Thoracic aorta (tissue), 2 donors: ENCODE data around the gene PTPRN2. TPM values are rescaled to one million over a fixed set of nuclear protein-coding genes. Genes with fewer than 3 reads are reported as not detected.

Experiments
- ATAC-seq: fragments of 150-250 bp; one replicate; pipeline ENCODE4 v1.8.0; 2017; ENCODE audit warnings: low read depth; ENCODE audit not compliant: insufficient number of reproducible peaks, low FRiP score
- DNase-seq: peaks from one replicate; pipeline ENCODE4 v3.0.0-alpha.2; 2020; ENCODE audit warnings: low spot score
- H3K27ac ChIP-seq, 2 donors: fragments of 200-600 bp; sonication (generic); 1 replicate in 1 of 2; 2 replicates in 1 of 2; pipeline ENCODE4 v1.5.1; 2016; ENCODE audit warnings: mild to moderate bottlenecking in 2 of 2, moderate library complexity in 2 of 2
- H3K27me3 ChIP-seq: fragments of 200-600 bp; sonication (generic); replicated peaks from 2 replicates; pipeline ENCODE4 v1.6.0; 2016; ENCODE audit warnings: mild to moderate bottlenecking; ENCODE audit not compliant: insufficient read depth
- H3K36me3 ChIP-seq: fragments of 200-600 bp; sonication (generic); one replicate; pipeline ENCODE4 v1.5.1; 2016
- H3K4me1 ChIP-seq, 2 donors: fragments of 200-600 bp; sonication (generic); 1 replicate in 1 of 2; 2 replicates in 1 of 2; pipeline versions ENCODE4 v1.5.1 to v1.6.0; 2016; ENCODE audit warnings: low read depth in 2 of 2, mild to moderate bottlenecking in 1 of 2; ENCODE audit not compliant: control insufficient read depth in 1 of 2
- H3K4me3 ChIP-seq: fragments of 200-600 bp; sonication (generic); 2 replicates; pipeline ENCODE4 v1.5.1; 2016; ENCODE audit warnings: mild to moderate bottlenecking
- H3K9me3 ChIP-seq: fragments of 200-600 bp; sonication (generic); 2 replicates; pipeline ENCODE4 v1.5.1; 2016
- total RNA-seq, 2 donors: library from RNA; depleted of rRNA; stranded (reverse); fragments of >200 nt; gene quantifications; one replicate each; pipeline versions ENCODE4 v1.1.0 to v1.2.3, GENCODE V29; 2016
- TF ChIP-seq, protein P1 (sequence below): fragments of 200-600 bp; sonication (generic); IDR thresholded peaks from one replicate; pipeline ENCODE4 v1.5.1; 2019; ENCODE audit warnings: antibody characterized with exemption

The PTPRN2 gene
- total RNA-seq, 2 donors from 2014 or later = 2.2 to 3.1 TPM

GRCh38 chr7:157871681-157872080, 715.9 kb downstream of the PTPRN2 start:
- Histone ChIP-seq H3K9me3 (no peaks in the 10 kb centered on the region), H3K27me3 (no peaks in the 10 kb centered on the region), H3K27ac (no peak overlapping the region), H3K4me1 (no peaks in the 10 kb centered on the region), H3K4me3 (no peak overlapping the region), H3K36me3 (no peaks in the 10 kb centered on the region)
- no peak for ATAC-seq
- TF ChIP-seq, protein P1, sequence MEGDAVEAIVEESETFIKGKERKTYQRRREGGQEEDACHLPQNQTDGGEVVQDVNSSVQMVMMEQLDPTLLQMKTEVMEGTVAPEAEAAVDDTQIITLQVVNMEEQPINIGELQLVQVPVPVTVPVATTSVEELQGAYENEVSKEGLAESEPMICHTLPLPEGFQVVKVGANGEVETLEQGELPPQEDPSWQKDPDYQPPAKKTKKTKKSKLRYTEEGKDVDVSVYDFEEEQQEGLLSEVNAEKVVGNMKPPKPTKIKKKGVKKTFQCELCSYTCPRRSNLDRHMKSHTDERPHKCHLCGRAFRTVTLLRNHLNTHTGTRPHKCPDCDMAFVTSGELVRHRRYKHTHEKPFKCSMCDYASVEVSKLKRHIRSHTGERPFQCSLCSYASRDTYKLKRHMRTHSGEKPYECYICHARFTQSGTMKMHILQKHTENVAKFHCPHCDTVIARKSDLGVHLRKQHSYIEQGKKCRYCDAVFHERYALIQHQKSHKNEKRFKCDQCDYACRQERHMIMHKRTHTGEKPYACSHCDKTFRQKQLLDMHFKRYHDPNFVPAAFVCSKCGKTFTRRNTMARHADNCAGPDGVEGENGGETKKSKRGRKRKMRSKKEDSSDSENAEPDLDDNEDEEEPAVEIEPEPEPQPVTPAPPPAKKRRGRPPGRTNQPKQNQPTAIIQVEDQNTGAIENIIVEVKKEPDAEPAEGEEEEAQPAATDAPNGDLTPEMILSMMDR = no peak
- DNase-seq = no peak

DNA sequence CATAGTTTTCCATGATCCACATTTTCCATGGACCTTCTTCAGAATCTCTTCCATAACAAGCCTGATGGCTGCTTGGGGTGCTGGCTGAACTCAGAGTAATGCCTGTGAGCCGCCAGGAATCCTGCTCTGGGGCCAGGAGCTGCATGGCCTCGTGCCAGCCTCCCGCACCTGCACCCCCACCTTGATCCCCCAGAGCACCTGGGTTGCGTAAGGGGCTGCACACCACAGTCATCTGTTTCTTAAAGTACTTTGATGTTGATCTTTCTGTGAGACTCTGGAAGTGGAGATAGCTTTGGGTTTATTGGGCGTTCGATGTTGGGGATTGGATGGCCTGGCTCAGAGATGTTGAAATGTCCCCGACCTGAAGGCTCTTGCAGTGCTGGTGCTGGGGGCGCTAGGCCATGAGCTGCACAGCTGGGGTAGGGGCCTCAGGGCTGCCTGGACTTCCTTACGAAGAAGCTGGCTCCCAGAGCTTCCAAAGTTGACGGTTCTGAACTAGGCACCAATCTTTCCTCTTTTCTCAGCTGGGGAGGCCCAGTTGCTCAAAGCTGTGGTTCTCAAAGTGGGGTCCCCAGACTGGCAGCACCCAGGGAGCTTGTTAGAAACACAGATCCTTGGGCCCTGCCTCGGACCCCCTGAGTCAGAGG, 716.9 kb downstream of the PTPRN2 start:
- no peaks in the 10 kb centered on the region for H3K27me3 ChIP-seq
- H3K36me3 ChIP-seq = no peaks in the 10 kb centered on the region
- TF ChIP-seq, protein P1 = no peak
- H3K4me1 ChIP-seq = no peaks in the 10 kb centered on the region
- no peak overlapping the region for H3K27ac ChIP-seq
- DNase-seq = no peak
- H3K9me3 ChIP-seq = no peaks in the 10 kb centered on the region
- no peak for ATAC-seq
- no peak overlapping the region for H3K4me3 ChIP-seq

DNA sequence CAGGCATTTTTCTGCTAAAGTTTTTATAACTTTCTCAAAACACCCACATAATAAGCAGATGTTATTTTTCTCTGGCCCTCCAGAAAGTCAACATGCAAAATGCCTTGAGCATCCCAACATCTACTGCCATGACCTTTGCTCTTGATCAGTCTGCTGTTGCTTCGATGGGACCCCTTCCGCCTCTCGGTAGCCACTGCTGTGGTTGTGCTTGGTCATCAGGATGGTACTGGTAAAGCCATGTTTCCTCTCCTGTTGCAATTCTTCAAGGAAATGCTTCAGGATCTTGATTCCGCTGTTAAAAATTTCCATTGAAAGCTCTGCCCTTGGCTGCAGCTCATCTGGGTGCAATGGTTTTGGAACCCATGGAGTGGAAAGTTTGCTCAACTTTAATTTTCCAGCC, 717.8 kb downstream of the PTPRN2 start:
- DNase-seq (no peak), ATAC-seq (no peak)
- Histone ChIP-seq H3K27ac (no peak overlapping the region), H3K4me1 (no peaks in the 10 kb centered on the region), H3K36me3 (no peaks in the 10 kb centered on the region), H3K27me3 (no peaks in the 10 kb centered on the region), H3K9me3 (no peaks in the 10 kb centered on the region), H3K4me3 (no peak overlapping the region)
- TF ChIP-seq, protein P1 = no peak

GRCh38 chr7:157867685-157868305, 719.8 kb downstream of the PTPRN2 start:
- no peak overlapping the region for H3K4me3 ChIP-seq
- ATAC-seq (no peak), DNase-seq (no peak)
- no peaks in the 10 kb centered on the region for H3K4me1 ChIP-seq
- H3K27me3 ChIP-seq = no peaks in the 10 kb centered on the region
- H3K9me3 ChIP-seq = no peaks in the 10 kb centered on the region
- H3K36me3 ChIP-seq = no peaks in the 10 kb centered on the region
- no peak overlapping the region for H3K27ac ChIP-seq
- TF ChIP-seq, protein P1 = no peak

DNA sequence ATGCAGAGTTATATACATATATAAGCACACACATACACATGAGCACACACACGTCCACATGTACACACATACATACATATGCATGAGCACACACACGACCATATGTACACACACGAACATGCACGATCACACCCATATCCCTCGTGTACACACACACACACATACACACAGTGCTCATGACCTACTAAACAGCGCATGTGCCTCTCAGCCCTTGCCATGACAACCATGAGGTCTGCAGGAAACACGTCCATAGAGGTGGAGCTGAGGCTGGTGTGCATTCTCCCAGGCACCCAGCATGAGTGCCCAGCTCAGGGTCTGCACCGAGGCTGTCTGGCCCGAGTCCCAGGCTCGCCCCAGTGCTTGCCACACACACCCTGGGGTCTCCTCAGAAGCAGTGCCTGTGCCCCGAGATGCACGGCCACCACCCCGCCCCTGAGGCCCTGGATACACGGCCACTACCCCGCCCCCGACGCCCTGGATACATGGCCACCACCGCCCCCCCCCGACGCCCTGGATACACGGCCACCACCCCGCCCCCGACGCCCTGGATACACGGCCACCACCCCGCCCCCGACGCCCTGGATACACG, 721.2 kb downstream of the PTPRN2 start:
- ATAC-seq = no peak
- no peaks in the 10 kb centered on the region for H3K36me3 ChIP-seq
- DNase-seq = no peak
- no peak overlapping the region for H3K4me3 ChIP-seq
- TF ChIP-seq, protein P1 = no peak
- H3K27me3 ChIP-seq = no peaks in the 10 kb centered on the region
- H3K9me3 ChIP-seq = no peaks in the 10 kb centered on the region
- H3K27ac ChIP-seq = no peak overlapping the region
- H3K4me1 ChIP-seq = no peaks in the 10 kb centered on the region
